ENCODE data around the gene STIMATE. TPM values are rescaled to one million over a fixed set of nuclear protein-coding genes. Genes with fewer than 3 reads are reported as not detected.

STIMATE gene
- total and polyA plus RNA-seq, 4 donors: 14.0 to 24.4 (median 20.9) TPM

DNA sequence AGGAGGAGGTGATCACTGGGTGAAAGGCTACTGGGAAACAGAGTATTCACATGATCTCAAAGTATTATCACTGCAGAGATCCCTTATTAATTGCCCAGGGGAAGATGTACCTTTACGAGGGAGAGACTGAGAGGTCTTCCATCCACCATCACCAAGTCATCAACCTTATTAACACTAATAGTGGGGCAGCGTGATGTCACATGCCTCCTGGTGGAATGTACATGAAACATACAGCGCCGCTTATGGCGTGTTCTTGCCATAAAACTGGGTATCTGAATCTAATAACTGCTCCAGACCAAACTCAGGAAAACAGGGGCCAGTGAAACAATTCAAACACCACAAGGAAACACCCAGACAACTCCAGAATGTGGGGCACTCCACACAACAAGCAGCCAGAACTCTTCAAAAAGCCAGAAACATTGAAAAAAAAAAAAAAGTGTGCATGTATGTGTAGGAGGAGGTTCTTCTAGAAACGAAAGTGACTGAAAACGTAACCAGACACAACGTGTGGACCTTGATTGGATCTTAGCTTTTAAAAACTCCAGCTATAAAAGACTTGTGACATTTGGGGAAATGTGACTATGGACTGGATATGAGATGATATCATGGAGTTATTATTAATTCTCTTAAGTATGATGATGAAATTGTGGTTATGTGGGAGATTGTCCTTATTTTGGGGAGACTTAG lies 4.6 kb downstream of the STIMATE start:
- 42% methylated on average over 8 of the region's 8 CpGs for WGBS
- Histone ChIP-seq H3K9ac (ENCODE audit: low read depth in 1 of 2, low read length in 2 of 2) (peak overlapping the region; percentile 13 to 92), H3K27ac (ENCODE audit: low read depth in 1 of 2, low read length in 2 of 2) (peak overlapping the region; percentile 67 to 86)

DNA sequence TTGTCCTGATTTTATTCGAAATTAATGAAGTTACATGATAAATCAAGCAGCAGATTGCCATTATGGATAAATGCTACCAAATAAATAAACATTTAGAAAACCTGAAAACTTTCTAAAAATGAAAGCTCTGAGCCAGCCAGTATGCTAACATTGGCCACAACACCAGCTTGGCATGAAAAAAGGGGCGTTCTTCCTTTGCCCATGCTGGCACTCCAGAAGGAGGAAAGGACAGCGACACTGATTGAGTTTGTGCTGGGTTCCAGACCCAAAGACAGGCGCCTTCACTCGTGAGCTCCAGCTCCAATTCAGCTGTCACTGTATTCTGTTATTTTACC lies 5.1 kb downstream of the STIMATE start:
- H3K27me3 ChIP-seq (ENCODE audit: control insufficient read depth in 4 of 4, insufficient read depth in 4 of 4, low read length in 3 of 4): no peaks in the 10 kb centered on the region
- H3K4me3 ChIP-seq (ENCODE audit: low read depth in 1 of 3, low read length in 3 of 3): peak overlapping the region in 2 of 3 donors; percentile 18 to 26
- peaks cover 15 to 69% (median 62%) of the 10 kb centered on the region in 4 donors for H3K4me1 ChIP-seq (ENCODE audit: control insufficient read depth in 4 of 4, insufficient read depth in 4 of 4, low read length in 3 of 4)
- peak overlapping the region; percentile 67 to 86 for H3K27ac ChIP-seq (ENCODE audit: low read depth in 1 of 2, low read length in 2 of 2)
- no peak for TF ChIP-seq JUND (IDR thresholded peaks at IDR 0.05)
- TF ChIP-seq NR2F2 (IDR thresholded peaks at IDR 0.05): no peak
- TF ChIP-seq, protein P1, sequence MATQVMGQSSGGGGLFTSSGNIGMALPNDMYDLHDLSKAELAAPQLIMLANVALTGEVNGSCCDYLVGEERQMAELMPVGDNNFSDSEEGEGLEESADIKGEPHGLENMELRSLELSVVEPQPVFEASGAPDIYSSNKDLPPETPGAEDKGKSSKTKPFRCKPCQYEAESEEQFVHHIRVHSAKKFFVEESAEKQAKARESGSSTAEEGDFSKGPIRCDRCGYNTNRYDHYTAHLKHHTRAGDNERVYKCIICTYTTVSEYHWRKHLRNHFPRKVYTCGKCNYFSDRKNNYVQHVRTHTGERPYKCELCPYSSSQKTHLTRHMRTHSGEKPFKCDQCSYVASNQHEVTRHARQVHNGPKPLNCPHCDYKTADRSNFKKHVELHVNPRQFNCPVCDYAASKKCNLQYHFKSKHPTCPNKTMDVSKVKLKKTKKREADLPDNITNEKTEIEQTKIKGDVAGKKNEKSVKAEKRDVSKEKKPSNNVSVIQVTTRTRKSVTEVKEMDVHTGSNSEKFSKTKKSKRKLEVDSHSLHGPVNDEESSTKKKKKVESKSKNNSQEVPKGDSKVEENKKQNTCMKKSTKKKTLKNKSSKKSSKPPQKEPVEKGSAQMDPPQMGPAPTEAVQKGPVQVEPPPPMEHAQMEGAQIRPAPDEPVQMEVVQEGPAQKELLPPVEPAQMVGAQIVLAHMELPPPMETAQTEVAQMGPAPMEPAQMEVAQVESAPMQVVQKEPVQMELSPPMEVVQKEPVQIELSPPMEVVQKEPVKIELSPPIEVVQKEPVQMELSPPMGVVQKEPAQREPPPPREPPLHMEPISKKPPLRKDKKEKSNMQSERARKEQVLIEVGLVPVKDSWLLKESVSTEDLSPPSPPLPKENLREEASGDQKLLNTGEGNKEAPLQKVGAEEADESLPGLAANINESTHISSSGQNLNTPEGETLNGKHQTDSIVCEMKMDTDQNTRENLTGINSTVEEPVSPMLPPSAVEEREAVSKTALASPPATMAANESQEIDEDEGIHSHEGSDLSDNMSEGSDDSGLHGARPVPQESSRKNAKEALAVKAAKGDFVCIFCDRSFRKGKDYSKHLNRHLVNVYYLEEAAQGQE (IDR thresholded peaks at IDR 0.05): peak; percentile 59
- TF ChIP-seq HNF4A (conservative IDR thresholded peaks at IDR 0.05): no peak
- peak in 1 of 2 donors; percentile 20 for TF ChIP-seq RAD21 (IDR thresholded peaks at IDR 0.05)
- no peak for TF ChIP-seq HNF4G (IDR thresholded peaks at IDR 0.05)
- TF ChIP-seq, protein P2, sequence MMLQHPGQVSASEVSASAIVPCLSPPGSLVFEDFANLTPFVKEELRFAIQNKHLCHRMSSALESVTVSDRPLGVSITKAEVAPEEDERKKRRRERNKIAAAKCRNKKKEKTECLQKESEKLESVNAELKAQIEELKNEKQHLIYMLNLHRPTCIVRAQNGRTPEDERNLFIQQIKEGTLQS (IDR thresholded peaks at IDR 0.05): no peak
- no peak for TF ChIP-seq SP1 (IDR thresholded peaks at IDR 0.05)
- peak; percentile 56 for TF ChIP-seq YY1 (IDR thresholded peaks at IDR 0.05)
- H3K36me3 ChIP-seq (ENCODE audit: control insufficient read depth in 4 of 4, insufficient read depth in 3 of 4, low read depth in 1 of 4, low read length in 3 of 4): peaks cover 0 to 2% (median 0%) of the 10 kb centered on the region in 4 donors
- peak overlapping the region in 1 of 2 donors; percentile 72 for H3K9ac ChIP-seq (ENCODE audit: low read depth in 1 of 2, low read length in 2 of 2)
- 37% methylated on average over 5 of the region's 5 CpGs for WGBS
- no peaks in the 10 kb centered on the region for H3K9me3 ChIP-seq (ENCODE audit: control insufficient read depth in 4 of 4, low read length in 3 of 4)
- no peak for DNase-seq (ENCODE audit: low spot score)

More for the DNA sequence above, 4.6 kb downstream of the STIMATE start:
- Histone ChIP-seq H3K36me3 (ENCODE audit: control insufficient read depth in 4 of 4, insufficient read depth in 3 of 4, low read depth in 1 of 4, low read length in 3 of 4) (peaks cover 0 to 2% (median 0%) of the 10 kb centered on the region in 4 donors), H3K4me3 (ENCODE audit: low read depth in 1 of 3, low read length in 3 of 3) (peak overlapping the region in 2 of 3 donors; percentile 18 to 27), H3K4me1 (ENCODE audit: control insufficient read depth in 4 of 4, insufficient read depth in 4 of 4, low read length in 3 of 4) (peaks cover 15 to 66% (median 60%) of the 10 kb centered on the region in 4 donors), H3K27me3 (ENCODE audit: control insufficient read depth in 4 of 4, insufficient read depth in 4 of 4, low read length in 3 of 4) (no peaks in the 10 kb centered on the region), H3K9me3 (ENCODE audit: control insufficient read depth in 4 of 4, low read length in 3 of 4) (no peaks in the 10 kb centered on the region)
- peak; percentile 39 to 44 for TF ChIP-seq RXRA (IDR thresholded peaks at IDR 0.05)
- TF ChIP-seq, protein P1 (IDR thresholded peaks at IDR 0.05): no peak
- TF ChIP-seq YY1 (IDR thresholded peaks at IDR 0.05): peak; percentile 9
- peak; percentile 5 for TF ChIP-seq SP1 (IDR thresholded peaks at IDR 0.05)
- TF ChIP-seq, protein P3, sequence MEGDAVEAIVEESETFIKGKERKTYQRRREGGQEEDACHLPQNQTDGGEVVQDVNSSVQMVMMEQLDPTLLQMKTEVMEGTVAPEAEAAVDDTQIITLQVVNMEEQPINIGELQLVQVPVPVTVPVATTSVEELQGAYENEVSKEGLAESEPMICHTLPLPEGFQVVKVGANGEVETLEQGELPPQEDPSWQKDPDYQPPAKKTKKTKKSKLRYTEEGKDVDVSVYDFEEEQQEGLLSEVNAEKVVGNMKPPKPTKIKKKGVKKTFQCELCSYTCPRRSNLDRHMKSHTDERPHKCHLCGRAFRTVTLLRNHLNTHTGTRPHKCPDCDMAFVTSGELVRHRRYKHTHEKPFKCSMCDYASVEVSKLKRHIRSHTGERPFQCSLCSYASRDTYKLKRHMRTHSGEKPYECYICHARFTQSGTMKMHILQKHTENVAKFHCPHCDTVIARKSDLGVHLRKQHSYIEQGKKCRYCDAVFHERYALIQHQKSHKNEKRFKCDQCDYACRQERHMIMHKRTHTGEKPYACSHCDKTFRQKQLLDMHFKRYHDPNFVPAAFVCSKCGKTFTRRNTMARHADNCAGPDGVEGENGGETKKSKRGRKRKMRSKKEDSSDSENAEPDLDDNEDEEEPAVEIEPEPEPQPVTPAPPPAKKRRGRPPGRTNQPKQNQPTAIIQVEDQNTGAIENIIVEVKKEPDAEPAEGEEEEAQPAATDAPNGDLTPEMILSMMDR (IDR thresholded peaks at IDR 0.05; ENCODE audit: low read depth, low read length, missing input control): peak; percentile 3
- no peak for TF ChIP-seq EGR1 (IDR thresholded peaks at IDR 0.05; ENCODE audit: low read depth in 2 of 2)
- no peak for DNase-seq (ENCODE audit: low spot score)
